Kidney tubule cell (primary cell): Measurements from ENCODE around the gene SLC25A33.
"Not testable (repeated sequence)": the region's sequence is repeated elsewhere in the genome, so short reads cannot be mapped to it uniquely, and the experiment has no call there.

Experiments used
- DNase-seq: peaks from one replicate; pipeline ENCODE4 v3.0.0-alpha.2; 2018; ENCODE audit warnings: low spot score

The SLC25A33 gene

GRCh38 chr1:9539165-9539828 lies at the start of gene SLC25A33:
SLC25A33 (plus strand) TSS chr1:9539465; CDS start chr1:9539692, 227 bp downstream.
- peak; percentile 97 for DNase-seq

GRCh38 chr1:9490605-9491339 lies 48.5 kb upstream of the SLC25A33 start:
- DNase-seq: peak; percentile 80

GRCh38 chr1:9493326-9493725 lies 45.9 kb upstream of the SLC25A33 start:
- DNase-seq: no peak

- DNase-seq: peak; percentile 55
Observed at GRCh38 chr1:9494936-9495758, 44.1 kb upstream of the SLC25A33 start.

GRCh38 chr1:9495854-9496374 lies 43.4 kb upstream of the SLC25A33 start:
- no peak for DNase-seq

GRCh38 chr1:9500756-9501754 lies 38.2 kb upstream of the SLC25A33 start:
- DNase-seq: peak; percentile 87

GRCh38 chr1:9503001-9503675 lies 36.1 kb upstream of the SLC25A33 start:
- DNase-seq: no peak

- DNase-seq: no peak
Observed at GRCh38 chr1:9505143-9505542, 34.1 kb upstream of the SLC25A33 start.

- DNase-seq: no peak
Observed at GRCh38 chr1:9506901-9507300, 32.4 kb upstream of the SLC25A33 start.

- DNase-seq: no peak
Observed at GRCh38 chr1:9510130-9510529, 29.1 kb upstream of the SLC25A33 start.

- DNase-seq: not testable (repeated sequence)
Observed at GRCh38 chr1:9515550-9515949, 23.7 kb upstream of the SLC25A33 start.

- no peak for DNase-seq
Observed at GRCh38 chr1:9518454-9518998, 20.7 kb upstream of the SLC25A33 start.

- DNase-seq: no peak
Observed at GRCh38 chr1:9520411-9520810, 18.9 kb upstream of the SLC25A33 start.

- DNase-seq: peak; percentile 40
Observed at GRCh38 chr1:9529190-9529589, 10.1 kb upstream of the SLC25A33 start.

- no peak for DNase-seq
Observed at GRCh38 chr1:9530320-9530719, 8.9 kb upstream of the SLC25A33 start.

- no peak for DNase-seq
Observed at GRCh38 chr1:9534953-9535352, 4.3 kb upstream of the SLC25A33 start.

- DNase-seq: no peak
Observed at GRCh38 chr1:9536301-9536700, 3.0 kb upstream of the SLC25A33 start.

- no peak for DNase-seq
Observed at GRCh38 chr1:9537863-9538668, 1.2 kb upstream of the SLC25A33 start.

- DNase-seq: no peak
Observed at GRCh38 chr1:9538669-9539164, 548 bp upstream of the SLC25A33 start.
